ENCODE measurements around the gene CACNA1C. TPM values are rescaled to one million over a fixed set of nuclear protein-coding genes. Genes with fewer than 3 reads are reported as not detected.

The CACNA1C gene
- total RNA-seq, 1 experiment from 2014 or later: 1.1 TPM

- Histone ChIP-seq H3K79me2 (ENCODE audit: insufficient read depth, low read length) (no peaks in the 10 kb centered on the region), H2BK20ac (ENCODE audit: low read depth, low read length, poor library complexity, severe bottlenecking) (no peak overlapping the region), H3K27ac (ENCODE audit: insufficient read length, low read depth, low read length) (no peak overlapping the region), H4K8ac (replicated peaks; ENCODE audit: insufficient read length, low read depth, low read length) (no peak overlapping the region), H3K4me1 (ENCODE audit: insufficient read depth, low read length) (no peaks in the 10 kb centered on the region), H2AFZ (ENCODE audit: low read length) (no peak overlapping the region), H3K79me1 (ENCODE audit: insufficient read depth, low read depth, low read length, poor library complexity, severe bottlenecking) (no peaks in the 10 kb centered on the region), H2BK15ac (ENCODE audit: low read depth, low read length) (no peak overlapping the region), H3T11ph (ENCODE audit: low read length) (no peak overlapping the region), H4K91ac (ENCODE audit: insufficient read length, low read depth, low read length) (no peak overlapping the region), H4K20me1 (ENCODE audit: control insufficient read depth, insufficient read depth, insufficient read length) (no peaks in the 10 kb centered on the region), H2AK5ac (ENCODE audit: insufficient read length, low read length) (no peak overlapping the region), H3K14ac (ENCODE audit: insufficient read depth, low read length) (no peak overlapping the region), H3K23me2 (ENCODE audit: insufficient read length, low read depth, low read length, poor library complexity, severe bottlenecking) (no peaks in the 10 kb centered on the region), H2BK12ac (ENCODE audit: insufficient read length, low read depth, low read length) (no peak overlapping the region), H2BK5ac (ENCODE audit: insufficient read length, low read length) (no peak overlapping the region), H3K27me3 (ENCODE audit: insufficient read depth, low read length) (no peaks in the 10 kb centered on the region), H3K18ac (ENCODE audit: insufficient read length, low read depth, low read length) (no peak overlapping the region), H3K4ac (ENCODE audit: low read depth, low read length) (no peak overlapping the region), H3K56ac (ENCODE audit: insufficient read length, low read depth, low read length) (no peak overlapping the region), H3K9me3 (ENCODE audit: control insufficient read depth, low read depth, low read length) (no peaks in the 10 kb centered on the region), H3K9ac (ENCODE audit: extremely low read depth, insufficient read length, low read length) (no peak overlapping the region), H4K5ac (ENCODE audit: insufficient read length, low read depth, low read length) (no peak overlapping the region), H3K4me2 (ENCODE audit: insufficient read depth, insufficient read length, low read length) (no peak overlapping the region), H2BK120ac (ENCODE audit: low read depth, low read length, poor library complexity, severe bottlenecking) (no peak overlapping the region), H3K23ac (ENCODE audit: insufficient read length, low read depth, low read length) (no peak overlapping the region)
- DNase-seq: no peak
- H3K4me1 Mint-ChIP-seq: peaks cover 5 to 9% of the 10 kb centered on the region in 2 experiments
- H3K9me3 Mint-ChIP-seq: no peaks in the 10 kb centered on the region
- WGBS (ENCODE audit: extremely low coverage, insufficient read length, low lambda C conversion rate): no CpG with 5 or more reads among the region's 3 CpGs
- no peak overlapping the region for H3K27ac Mint-ChIP-seq
- no peak overlapping the region for H3K4me3 Mint-ChIP-seq
- peaks cover 1% of the 10 kb centered on the region; the same call in 1 of the 2 replicates for H3K27me3 Mint-ChIP-seq (ENCODE audit: low read depth)
- H3K36me3 Mint-ChIP-seq (ENCODE audit: insufficient read depth in 1 of 3, low read depth in 3 of 3): no peaks in the 10 kb centered on the region
- TF ChIP-seq CTCF (conservative IDR thresholded peaks at IDR 0.05): no peak
These were observed 275.9 kb downstream of the CACNA1C start for GRCh38 chr12:2328661-2329060.

All from H9 (cell line).